ENCODE data around the gene CBFA2T2.

GRCh38 chr20:33664762-33665144 lies 174.9 kb downstream of the CBFA2T2 start:
- TF ChIP-seq, protein P1, sequence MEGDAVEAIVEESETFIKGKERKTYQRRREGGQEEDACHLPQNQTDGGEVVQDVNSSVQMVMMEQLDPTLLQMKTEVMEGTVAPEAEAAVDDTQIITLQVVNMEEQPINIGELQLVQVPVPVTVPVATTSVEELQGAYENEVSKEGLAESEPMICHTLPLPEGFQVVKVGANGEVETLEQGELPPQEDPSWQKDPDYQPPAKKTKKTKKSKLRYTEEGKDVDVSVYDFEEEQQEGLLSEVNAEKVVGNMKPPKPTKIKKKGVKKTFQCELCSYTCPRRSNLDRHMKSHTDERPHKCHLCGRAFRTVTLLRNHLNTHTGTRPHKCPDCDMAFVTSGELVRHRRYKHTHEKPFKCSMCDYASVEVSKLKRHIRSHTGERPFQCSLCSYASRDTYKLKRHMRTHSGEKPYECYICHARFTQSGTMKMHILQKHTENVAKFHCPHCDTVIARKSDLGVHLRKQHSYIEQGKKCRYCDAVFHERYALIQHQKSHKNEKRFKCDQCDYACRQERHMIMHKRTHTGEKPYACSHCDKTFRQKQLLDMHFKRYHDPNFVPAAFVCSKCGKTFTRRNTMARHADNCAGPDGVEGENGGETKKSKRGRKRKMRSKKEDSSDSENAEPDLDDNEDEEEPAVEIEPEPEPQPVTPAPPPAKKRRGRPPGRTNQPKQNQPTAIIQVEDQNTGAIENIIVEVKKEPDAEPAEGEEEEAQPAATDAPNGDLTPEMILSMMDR (optimal IDR thresholded peaks at IDR 0.05 in 1 of 3, IDR thresholded peaks at IDR 0.05 in 1 of 3, conservative IDR thresholded peaks at IDR 0.05 in 1 of 3; ENCODE audit: extremely low read depth in 1 of 3, insufficient read depth in 2 of 3, low read length in 3 of 3), result no peak
- TF ChIP-seq EZH2 (IDR thresholded peaks at IDR 0.05; ENCODE audit: low read length), result no peak

Measured in keratinocyte (primary cell).